Amygdala (tissue), 56 donors: ENCODE data around the gene MINDY4.

Experiments
- DNase-seq, 56 donors: peaks; one replicate each; lab custom pipeline; 2025; lab: John Stamatoyannopoulos, UW

The MINDY4 gene

GRCh38 chr7:30923009-30923773 lies 152.0 kb downstream of the MINDY4 start:
- no peak for DNase-seq

- no peak for DNase-seq
Measured at GRCh38 chr7:30923774-30924413, 152.7 kb downstream of the MINDY4 start.

- DNase-seq = no peak
Measured at GRCh38 chr7:30924624-30925023, 153.4 kb downstream of the MINDY4 start.

- DNase-seq = no peak
Measured at GRCh38 chr7:30925117-30925516, 153.9 kb downstream of the MINDY4 start.

- DNase-seq = no peak
Measured at GRCh38 chr7:30925913-30926312, 154.7 kb downstream of the MINDY4 start.

- DNase-seq = no peak
Measured at GRCh38 chr7:30926313-30926712, 155.1 kb downstream of the MINDY4 start.

- no peak for DNase-seq
Measured at GRCh38 chr7:30927040-30927439, 155.8 kb downstream of the MINDY4 start.

- DNase-seq = no peak
Measured at GRCh38 chr7:30927559-30927958, 156.3 kb downstream of the MINDY4 start.

GRCh38 chr7:30928254-30928872 lies 157.1 kb downstream of the MINDY4 start:
- no peak for DNase-seq

GRCh38 chr7:30929686-30930085 lies 158.5 kb downstream of the MINDY4 start:
- no peak for DNase-seq

- DNase-seq = no peak
Measured at GRCh38 chr7:30930621-30931020, 159.4 kb downstream of the MINDY4 start.

GRCh38 chr7:30931161-30931928 lies 160.1 kb downstream of the MINDY4 start:
- no peak for DNase-seq

- no peak for DNase-seq
Measured at GRCh38 chr7:30931929-30932540, 160.8 kb downstream of the MINDY4 start.

- no peak for DNase-seq
Measured at GRCh38 chr7:30932562-30932961, 161.3 kb downstream of the MINDY4 start.

GRCh38 chr7:30933124-30933974 lies 162.1 kb downstream of the MINDY4 start:
- DNase-seq = no peak

- no peak for DNase-seq
Measured at GRCh38 chr7:30934225-30934624, 163.0 kb downstream of the MINDY4 start.

- DNase-seq = no peak
Measured at GRCh38 chr7:30934732-30935568, 163.7 kb downstream of the MINDY4 start.

GRCh38 chr7:30935569-30935877 lies 164.3 kb downstream of the MINDY4 start:
- DNase-seq = no peak
